Raji (cell line): ENCODE data around the gene IGF2BP3.

Experiments used
- POLR2A ChIP-seq: IDR thresholded peaks from 2 replicates; pipeline ENCODE4 v1.6.1; 2011; ENCODE audit warnings: low read depth, low read length, control low read depth; ENCODE audit not compliant: insufficient read depth

The IGF2BP3 gene

GRCh38 chr7:23347033-23347681 is 123.1 kb downstream of the IGF2BP3 start:
- TF ChIP-seq POLR2A, result no peak

DNA sequence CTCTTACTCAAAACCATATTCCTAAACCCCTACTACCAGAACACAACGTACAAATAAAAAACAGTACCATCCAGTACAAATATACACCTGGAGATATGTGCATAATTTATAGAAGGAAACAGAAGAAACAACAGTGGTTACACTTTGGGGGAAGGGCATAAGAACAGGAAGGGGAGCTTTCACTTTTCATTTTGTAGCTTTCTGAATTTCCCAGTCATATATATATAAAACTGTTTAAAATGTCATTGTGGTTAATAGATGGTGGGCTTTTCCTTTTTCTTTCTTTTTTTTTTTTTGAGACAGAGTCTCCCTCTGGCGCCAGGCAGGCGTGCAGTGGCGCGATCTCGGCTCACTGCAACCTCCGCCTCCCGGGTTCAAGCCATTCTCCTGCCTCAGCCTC is 124.0 kb downstream of the IGF2BP3 start:
- no peak for TF ChIP-seq POLR2A

DNA sequence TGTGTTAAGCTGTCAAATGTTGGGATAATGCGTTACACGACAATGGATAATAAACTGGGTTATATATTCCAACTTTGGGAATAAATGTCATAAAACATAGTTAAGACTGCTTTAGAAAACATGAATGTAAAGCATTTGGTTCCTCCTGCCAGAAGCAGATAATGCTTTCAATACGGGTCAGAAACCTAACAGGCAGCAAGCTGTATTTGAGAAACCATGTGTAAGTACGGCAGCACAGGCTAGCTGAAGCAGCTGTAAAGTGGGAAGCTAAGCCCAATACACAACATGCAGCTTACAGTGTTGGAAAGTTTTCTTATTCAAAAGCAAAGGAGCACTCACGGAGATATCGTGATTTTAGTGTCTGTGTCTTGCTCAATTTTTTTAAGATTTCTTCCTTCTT is 124.7 kb downstream of the IGF2BP3 start:
- no peak for TF ChIP-seq POLR2A

DNA sequence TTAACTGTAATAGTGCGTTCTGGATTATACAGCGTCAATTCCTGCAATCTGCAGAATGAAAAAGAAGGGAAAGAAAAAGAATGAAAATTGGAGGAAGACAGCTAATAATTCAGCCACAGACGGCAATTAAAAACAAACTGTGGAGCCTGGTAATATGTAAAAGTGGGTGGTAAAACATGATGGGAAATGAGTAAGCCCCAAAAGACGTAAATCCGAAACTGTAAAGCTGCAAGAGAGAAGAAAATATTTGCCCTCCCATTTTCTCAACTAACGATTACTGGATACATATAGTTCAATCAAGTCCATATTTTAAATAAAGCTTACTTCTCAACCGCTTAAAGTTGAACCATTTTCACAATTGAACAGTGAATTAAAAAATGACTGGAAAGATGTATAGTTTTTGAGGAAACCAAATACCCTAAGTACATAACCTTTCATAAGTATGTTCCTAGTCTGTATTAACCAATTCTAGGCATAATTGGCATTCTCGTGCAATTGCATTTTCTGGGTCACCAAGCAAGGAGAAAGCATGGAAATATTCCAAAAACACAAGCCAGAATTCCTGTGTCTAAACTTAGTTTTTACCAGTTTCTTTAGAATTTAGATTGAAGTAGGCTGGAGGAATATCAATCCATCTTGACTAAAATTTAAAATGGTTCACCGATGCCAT is 126.3 kb downstream of the IGF2BP3 start:
- TF ChIP-seq POLR2A, result no peak

GRCh38 chr7:23343102-23343501 is 127.2 kb downstream of the IGF2BP3 start:
- no peak for TF ChIP-seq POLR2A

GRCh38 chr7:23341846-23342598 is 128.3 kb downstream of the IGF2BP3 start:
- no peak for TF ChIP-seq POLR2A

DNA sequence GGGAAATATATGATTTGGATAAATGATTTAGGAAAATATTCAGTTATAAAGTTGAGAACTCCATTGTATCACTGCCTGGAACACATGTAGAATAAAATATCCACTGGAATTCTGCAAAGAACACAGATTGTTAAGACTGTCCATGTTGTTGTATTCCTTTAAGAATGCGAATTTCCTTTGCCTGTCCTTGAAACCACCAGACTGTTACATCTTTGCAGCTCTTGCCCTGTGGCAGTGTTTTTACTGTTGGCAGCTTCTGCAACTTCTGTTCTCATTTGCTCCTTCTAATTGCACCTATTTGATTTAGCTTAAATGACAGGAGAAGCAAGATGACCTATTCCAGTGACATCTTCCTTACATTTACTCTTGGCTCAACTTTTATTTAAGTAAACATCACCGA is 131.4 kb downstream of the IGF2BP3 start:
- no peak for TF ChIP-seq POLR2A

DNA sequence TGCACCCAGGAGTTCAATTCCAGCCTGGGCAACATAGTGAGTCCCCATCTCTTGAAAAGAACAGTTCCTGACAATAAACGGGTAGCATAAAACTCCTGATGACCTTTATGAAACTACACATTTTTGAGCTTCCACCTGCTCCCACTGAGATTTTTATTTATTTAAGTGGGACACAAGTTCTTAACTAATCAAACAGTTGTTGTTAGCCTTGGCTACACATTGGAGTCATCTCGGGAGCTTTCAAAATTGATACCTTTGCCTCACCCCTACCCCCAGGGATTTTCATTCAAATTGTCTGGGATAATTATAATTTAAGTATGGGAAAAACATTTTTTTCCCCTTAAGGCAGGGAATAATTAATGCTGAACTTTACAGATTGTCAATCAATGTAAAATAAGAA is 131.9 kb downstream of the IGF2BP3 start:
- TF ChIP-seq POLR2A, result no peak

GRCh38 chr7:23337374-23337773 is 132.9 kb downstream of the IGF2BP3 start:
- no peak for TF ChIP-seq POLR2A

- no peak for TF ChIP-seq POLR2A
Measured at GRCh38 chr7:23336799-23337283, 133.4 kb downstream of the IGF2BP3 start.

DNA sequence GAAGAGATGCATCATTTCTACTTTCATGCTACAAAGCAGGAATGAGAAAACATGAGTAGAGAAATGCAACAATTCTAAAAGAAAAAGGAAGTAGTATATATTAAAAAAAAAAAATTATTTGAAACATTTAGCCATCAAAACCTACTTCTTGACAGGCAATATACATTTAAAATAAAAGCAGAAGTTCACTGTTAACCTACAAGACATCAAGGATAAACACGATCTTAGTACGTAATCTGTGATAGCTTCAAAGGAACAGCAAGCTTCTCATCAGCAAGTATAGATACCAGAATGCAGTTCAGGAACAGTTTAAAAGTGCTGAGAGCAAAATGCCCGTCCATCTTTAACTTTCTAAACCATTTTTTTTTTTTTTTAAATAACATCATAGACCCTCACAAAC is 134.2 kb downstream of the IGF2BP3 start:
- TF ChIP-seq POLR2A, result no peak

DNA sequence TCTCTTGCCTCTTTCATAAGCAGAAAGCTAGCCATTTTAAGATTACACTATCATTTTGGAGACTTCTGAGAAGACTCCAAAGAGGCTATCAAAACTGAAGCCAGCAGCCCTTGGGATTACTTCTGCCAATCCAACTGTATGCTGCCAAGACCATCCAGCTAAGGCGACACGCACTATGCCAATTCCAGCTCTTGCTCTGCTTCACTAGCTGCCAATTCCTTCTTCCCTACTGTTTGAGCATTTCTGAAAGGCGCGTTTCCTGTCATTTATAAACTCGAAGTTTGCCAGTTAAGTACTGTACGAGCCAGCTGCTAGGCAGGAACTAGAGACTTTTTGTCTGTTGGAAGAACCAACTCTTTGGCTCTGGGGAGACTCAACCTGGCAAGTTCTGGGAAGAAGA is 134.7 kb downstream of the IGF2BP3 start:
- TF ChIP-seq POLR2A, result no peak

DNA sequence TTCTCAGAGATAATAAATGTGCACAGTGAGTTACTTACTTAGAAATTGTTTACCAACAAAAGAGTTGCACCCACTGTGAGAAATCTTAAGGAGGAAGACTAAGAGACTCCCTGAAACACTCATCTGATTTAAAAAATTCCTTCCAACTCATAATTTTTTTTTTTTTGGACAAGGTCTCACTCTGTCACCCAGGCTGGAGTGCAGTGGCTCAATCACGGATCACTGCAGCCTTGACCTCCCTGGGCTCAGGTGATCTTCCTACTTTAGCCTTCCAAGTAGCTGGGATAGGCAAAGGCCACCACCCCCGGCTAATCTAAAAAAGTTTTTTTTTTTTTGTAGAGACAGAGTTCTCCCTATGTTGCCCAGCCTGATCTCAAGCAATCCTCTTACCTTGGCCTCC is 135.2 kb downstream of the IGF2BP3 start:
- TF ChIP-seq POLR2A, result no peak

DNA sequence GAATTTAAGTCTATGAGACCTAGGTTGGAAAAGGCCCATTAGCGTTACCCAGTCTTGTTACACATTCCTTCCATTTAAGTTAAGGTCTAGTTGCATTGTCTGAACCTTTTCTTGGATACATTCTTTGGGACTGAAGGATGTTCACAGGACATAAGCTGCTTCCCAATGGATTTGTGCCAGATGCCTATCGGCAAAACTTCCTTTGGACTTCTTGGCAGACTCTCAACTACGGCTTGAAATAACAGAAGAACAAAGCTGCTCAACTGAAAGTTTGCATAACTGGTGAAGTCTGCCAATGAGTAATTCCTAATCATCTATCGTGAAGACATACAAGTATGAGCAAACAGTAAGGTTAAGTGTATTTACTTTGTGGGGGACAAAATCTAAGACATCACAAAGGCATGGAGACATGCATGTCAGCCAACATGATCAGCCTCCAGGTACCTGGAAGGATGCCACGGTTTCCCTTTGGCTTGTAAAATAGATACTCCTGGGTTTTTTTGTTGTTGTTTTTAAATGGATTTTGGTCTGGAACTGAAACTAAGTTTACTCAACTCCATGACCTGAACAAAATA is 135.7 kb downstream of the IGF2BP3 start:
- TF ChIP-seq POLR2A, result no peak

GRCh38 chr7:23333671-23334246 is 136.5 kb downstream of the IGF2BP3 start:
- TF ChIP-seq POLR2A, result no peak
